ENCODE data around the gene ABTB2. TPM values are rescaled to one million over a fixed set of nuclear protein-coding genes. Genes with fewer than 3 reads are reported as not detected.

Gene ABTB2
- total RNA-seq, 1 experiment from 2014 or later = 3.1 TPM

DNA sequence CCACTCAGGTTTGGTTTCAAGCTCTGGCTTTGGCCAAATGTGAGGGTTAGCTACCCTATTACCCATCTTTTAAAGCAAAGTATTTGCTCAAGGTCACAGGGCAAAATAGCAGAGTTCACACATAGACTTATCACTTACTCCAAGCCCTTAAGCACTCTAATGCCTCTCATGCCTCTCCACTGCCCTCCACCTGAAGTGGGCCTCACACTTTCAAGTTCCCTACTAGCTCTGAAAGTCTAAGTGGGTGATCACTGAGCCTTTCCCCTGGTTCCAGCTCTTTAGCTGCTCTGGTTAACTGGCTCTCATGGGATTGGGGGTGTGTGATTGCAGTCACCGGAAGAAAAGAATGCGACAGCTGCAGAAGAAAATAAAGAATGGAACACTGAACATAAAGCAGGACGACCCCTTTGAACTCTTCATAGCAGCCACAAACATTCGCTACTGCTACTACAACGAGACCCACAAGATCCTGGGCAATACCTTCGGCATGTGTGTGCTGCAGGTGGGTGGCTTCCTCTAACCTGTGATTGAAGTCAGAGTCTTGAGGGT is 246.0 kb downstream of the ABTB2 start:
- H3K4me3 Mint-ChIP-seq (ENCODE audit: unreplicated experiment) = no peak overlapping the region
- no peaks in the 10 kb centered on the region for H3K9me3 Mint-ChIP-seq (ENCODE audit: unreplicated experiment)
- TF ChIP-seq, protein P1, sequence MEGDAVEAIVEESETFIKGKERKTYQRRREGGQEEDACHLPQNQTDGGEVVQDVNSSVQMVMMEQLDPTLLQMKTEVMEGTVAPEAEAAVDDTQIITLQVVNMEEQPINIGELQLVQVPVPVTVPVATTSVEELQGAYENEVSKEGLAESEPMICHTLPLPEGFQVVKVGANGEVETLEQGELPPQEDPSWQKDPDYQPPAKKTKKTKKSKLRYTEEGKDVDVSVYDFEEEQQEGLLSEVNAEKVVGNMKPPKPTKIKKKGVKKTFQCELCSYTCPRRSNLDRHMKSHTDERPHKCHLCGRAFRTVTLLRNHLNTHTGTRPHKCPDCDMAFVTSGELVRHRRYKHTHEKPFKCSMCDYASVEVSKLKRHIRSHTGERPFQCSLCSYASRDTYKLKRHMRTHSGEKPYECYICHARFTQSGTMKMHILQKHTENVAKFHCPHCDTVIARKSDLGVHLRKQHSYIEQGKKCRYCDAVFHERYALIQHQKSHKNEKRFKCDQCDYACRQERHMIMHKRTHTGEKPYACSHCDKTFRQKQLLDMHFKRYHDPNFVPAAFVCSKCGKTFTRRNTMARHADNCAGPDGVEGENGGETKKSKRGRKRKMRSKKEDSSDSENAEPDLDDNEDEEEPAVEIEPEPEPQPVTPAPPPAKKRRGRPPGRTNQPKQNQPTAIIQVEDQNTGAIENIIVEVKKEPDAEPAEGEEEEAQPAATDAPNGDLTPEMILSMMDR (IDR thresholded peaks at IDR 0.05; ENCODE audit: unreplicated experiment) = no peak
- no peaks in the 10 kb centered on the region for H3K27me3 Mint-ChIP-seq (ENCODE audit: insufficient read depth, unreplicated experiment)
- BruUV-seq (replicated peaks) = no TSS peak
- ChIA-PET POLR2A (no interaction called here), CTCF (interaction anchor here (1.0 kb wide), 1 partner anchor 12 kb away, joined by 3 read pairs; no protein-coding TSS in a partner anchor)
- intact Hi-C loops (cut with micrococcal nuclease) = no loop called here
- peaks cover 90% of the 10 kb centered on the region for H3K36me3 Mint-ChIP-seq (ENCODE audit: insufficient read depth, unreplicated experiment)
- peaks cover 12% of the 10 kb centered on the region for H3K4me1 Mint-ChIP-seq (ENCODE audit: insufficient read depth, unreplicated experiment)
- H3K27ac Mint-ChIP-seq (ENCODE audit: low read depth, unreplicated experiment) = no peak overlapping the region
- DNase-seq (ENCODE audit: unreplicated experiment) = no peak

DNA sequence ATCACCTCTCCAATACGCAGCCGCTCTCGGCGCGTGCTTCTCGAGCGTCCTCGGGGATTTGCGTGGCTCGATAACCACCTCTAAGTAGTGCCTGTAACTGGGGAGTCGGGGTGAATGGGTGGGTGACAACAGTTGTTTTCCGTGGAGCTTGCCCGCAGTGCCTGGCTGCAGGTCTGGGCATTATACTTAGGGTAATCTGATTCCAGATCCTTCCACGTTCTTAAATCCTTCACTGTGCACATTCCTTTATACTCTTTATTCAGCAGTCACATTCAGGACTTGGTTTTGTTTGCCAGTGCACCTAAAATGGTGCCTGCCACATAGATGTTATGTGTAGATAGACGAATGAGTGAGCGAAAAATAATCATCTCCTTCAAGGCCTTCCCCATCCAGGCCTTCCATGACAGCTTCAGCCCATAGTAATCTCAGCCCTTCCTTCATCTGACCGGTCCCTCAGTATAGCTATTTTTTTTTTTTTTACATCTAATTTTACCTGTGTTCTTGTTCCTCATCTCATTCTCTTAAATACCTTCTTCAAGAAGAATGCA is 251.8 kb downstream of the ABTB2 start:
- POLR2A ChIA-PET = interaction anchor here (0.6 to 4.3 kb wide), 28 partner anchors 9 to 810 kb away, joined by 3 to 51 read pairs (median 5); partner anchors contain the start of genes ABTB2 and CAPRIN1
- Mint-ChIP-seq H3K27me3 (ENCODE audit: insufficient read depth, unreplicated experiment) (no peaks in the 10 kb centered on the region), H3K4me3 (ENCODE audit: unreplicated experiment) (peak overlapping the region; percentile 97), H3K36me3 (ENCODE audit: insufficient read depth, unreplicated experiment) (peaks cover 75% of the 10 kb centered on the region), H3K4me1 (ENCODE audit: insufficient read depth, unreplicated experiment) (peaks cover 25% of the 10 kb centered on the region), H3K27ac (ENCODE audit: low read depth, unreplicated experiment) (peak overlapping the region; percentile 96), H3K9me3 (ENCODE audit: unreplicated experiment) (no peaks in the 10 kb centered on the region)
- DNase-seq (ENCODE audit: unreplicated experiment) = no peak
- TF ChIP-seq, protein P1 (IDR thresholded peaks at IDR 0.05; ENCODE audit: unreplicated experiment) = no peak
- intact Hi-C loops (cut with micrococcal nuclease) = loop anchor here (1.0 to 2.0 kb wide), 3 partner anchors 53 to 253 kb away; no protein-coding TSS in a partner anchor
- TSS peak; percentile 38 for BruUV-seq (replicated peaks)
- CTCF ChIA-PET = interaction anchor here (0.6 to 2.1 kb wide), 10 partner anchors 15 to 277 kb away, joined by 3 to 7 read pairs (median 4); no protein-coding TSS in a partner anchor

DNA sequence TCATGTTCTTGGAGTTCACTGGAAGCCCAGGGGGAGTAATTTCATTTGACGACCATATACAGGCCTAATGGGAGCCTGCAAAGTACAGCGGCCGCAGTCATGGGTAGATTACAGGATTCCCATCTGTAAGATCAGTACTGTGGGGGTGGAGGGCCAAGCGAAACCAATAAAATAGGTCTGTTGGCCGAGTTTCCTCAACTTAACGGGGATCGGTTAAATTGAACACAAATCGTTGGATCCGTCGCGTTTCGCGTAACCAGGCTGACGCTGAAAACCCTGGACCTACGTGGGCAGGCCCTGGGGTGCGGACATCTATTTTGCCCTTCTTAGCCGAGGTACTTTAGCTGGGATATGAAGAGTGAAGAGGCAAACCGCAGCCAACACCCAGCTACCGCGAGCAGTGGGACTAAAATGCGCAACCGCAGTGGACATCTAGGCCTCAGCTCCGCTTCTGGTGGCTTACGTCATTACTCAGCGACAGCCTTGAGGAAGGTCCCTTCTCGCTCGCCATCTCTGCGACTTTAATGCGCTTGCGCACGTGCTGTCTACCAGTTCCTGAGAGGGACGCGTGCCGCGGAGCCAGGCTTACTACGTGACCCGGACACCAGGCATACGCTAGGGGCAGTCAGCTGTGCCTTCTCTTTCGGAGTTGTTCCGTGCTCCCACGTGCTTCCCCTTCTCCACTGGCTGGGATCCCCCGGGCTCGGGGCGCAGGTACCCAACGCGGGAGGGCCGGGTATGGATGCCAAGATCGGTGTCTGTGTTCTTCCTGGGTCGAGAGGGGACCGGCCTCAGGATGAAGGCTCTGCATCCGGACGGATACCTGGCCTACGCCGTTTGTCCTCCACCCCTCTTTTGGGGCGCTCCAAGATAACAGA is 252.5 kb downstream of the ABTB2 start, which contains the start of gene NAT10:
Gene NAT10, plus strand, starts transcription at position 551 of the 878 bp plus-strand sequence. CDS start 2,597 bp downstream, outside the sequence.
- Mint-ChIP-seq H3K4me3 (ENCODE audit: unreplicated experiment) (peak within 1 kb of the TSS; percentile 97), H3K27ac (ENCODE audit: low read depth, unreplicated experiment) (peak within 1 kb of the TSS; percentile 96), H3K36me3 (ENCODE audit: insufficient read depth, unreplicated experiment) (peaks cover 68% of the 10 kb centered on the region), H3K27me3 (ENCODE audit: insufficient read depth, unreplicated experiment) (no peaks in the 10 kb centered on the region), H3K9me3 (ENCODE audit: unreplicated experiment) (no peaks in the 10 kb centered on the region), H3K4me1 (ENCODE audit: insufficient read depth, unreplicated experiment) (peaks cover 24% of the 10 kb centered on the region)
- BruUV-seq (replicated peaks) = TSS peak; percentile 99
- DNase-seq (ENCODE audit: unreplicated experiment) = peak; percentile 98
- CTCF ChIA-PET = interaction anchor here (0.5 to 1.5 kb wide), 7 partner anchors 10 to 276 kb away, joined by 3 to 7 read pairs (median 3); no protein-coding TSS in a partner anchor
- POLR2A ChIA-PET = interaction anchor here (0.6 to 4.3 kb wide), 28 partner anchors 8 to 810 kb away, joined by 3 to 51 read pairs (median 5); partner anchors contain the start of genes ABTB2 and CAPRIN1
- intact Hi-C loops (cut with micrococcal nuclease) = loop anchor here (1.0 to 2.0 kb wide), 3 partner anchors 53 to 254 kb away; no protein-coding TSS in a partner anchor
- TF ChIP-seq, protein P1 (IDR thresholded peaks at IDR 0.05; ENCODE audit: unreplicated experiment) = no peak

Measured in MCF 10A (cell line).